ENCODE results near the gene PLXND1. TPM values are rescaled to one million over a fixed set of nuclear protein-coding genes. Genes with fewer than 3 reads are reported as not detected.
A peak's percentile ranks its signal among the peaks of the same experiment; 100 is the strongest.
"Not testable (repeated sequence)": the region's sequence is repeated elsewhere in the genome, so short reads cannot be mapped to it uniquely, and the experiment has no call there.

The PLXND1 gene, protein sequence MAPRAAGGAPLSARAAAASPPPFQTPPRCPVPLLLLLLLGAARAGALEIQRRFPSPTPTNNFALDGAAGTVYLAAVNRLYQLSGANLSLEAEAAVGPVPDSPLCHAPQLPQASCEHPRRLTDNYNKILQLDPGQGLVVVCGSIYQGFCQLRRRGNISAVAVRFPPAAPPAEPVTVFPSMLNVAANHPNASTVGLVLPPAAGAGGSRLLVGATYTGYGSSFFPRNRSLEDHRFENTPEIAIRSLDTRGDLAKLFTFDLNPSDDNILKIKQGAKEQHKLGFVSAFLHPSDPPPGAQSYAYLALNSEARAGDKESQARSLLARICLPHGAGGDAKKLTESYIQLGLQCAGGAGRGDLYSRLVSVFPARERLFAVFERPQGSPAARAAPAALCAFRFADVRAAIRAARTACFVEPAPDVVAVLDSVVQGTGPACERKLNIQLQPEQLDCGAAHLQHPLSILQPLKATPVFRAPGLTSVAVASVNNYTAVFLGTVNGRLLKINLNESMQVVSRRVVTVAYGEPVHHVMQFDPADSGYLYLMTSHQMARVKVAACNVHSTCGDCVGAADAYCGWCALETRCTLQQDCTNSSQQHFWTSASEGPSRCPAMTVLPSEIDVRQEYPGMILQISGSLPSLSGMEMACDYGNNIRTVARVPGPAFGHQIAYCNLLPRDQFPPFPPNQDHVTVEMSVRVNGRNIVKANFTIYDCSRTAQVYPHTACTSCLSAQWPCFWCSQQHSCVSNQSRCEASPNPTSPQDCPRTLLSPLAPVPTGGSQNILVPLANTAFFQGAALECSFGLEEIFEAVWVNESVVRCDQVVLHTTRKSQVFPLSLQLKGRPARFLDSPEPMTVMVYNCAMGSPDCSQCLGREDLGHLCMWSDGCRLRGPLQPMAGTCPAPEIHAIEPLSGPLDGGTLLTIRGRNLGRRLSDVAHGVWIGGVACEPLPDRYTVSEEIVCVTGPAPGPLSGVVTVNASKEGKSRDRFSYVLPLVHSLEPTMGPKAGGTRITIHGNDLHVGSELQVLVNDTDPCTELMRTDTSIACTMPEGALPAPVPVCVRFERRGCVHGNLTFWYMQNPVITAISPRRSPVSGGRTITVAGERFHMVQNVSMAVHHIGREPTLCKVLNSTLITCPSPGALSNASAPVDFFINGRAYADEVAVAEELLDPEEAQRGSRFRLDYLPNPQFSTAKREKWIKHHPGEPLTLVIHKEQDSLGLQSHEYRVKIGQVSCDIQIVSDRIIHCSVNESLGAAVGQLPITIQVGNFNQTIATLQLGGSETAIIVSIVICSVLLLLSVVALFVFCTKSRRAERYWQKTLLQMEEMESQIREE (N-terminal part only)
- 1.3 and 1.7 TPM in 2 replicates for total RNA-seq

DNA sequence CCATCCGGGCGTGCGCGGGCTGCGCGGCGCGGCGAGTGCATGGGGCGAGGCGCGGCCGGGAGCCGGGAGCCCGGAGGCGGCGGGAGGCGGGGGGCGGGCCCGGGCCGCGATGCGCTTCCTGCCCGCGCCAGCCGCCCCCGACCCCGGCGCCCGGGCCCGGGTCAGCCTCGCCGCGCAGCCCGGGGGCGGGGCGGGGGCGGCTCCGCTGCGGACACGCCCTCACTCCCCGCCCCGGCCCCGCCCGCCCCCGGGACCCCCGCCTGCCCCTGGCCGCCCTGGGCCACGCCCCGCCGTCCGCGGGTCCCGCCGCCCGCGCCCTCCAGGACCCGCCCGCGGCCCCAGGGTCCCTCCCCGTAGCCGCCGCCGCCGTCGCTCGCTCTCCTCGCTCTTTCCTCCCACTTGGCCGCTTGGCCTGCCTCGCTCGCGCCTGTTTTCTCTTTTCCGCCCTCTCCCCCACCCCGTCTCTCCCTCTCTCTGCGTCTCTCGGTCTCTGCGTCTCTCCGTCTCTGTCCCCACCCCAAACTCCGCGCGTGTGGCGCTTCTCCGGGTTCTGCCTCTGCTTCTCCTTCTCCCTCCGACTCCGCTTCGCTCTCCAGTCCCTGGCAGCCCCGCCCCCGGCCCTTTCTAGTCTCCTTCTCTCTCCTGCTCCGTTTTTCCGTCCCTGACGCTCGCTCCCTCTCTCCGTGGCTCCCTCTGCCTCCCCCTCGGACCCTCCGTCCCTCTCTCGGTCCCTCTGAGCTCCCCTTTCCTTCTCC lies at the start of gene PLXND1:
Gene PLXND1, minus strand, starts transcription at position 41 of the 755 bp plus-strand sequence. Its CDS starts 37 bp downstream, at position 4.
- H3K9me3 Mint-ChIP-seq, result no peaks in the 10 kb centered on the region
- peak within 1 kb of the TSS; percentile 83 for H3K4me3 Mint-ChIP-seq
- intact Hi-C loops (cut with micrococcal nuclease), result loop anchor here (5.0 kb wide), 1 partner anchor 165 kb away; the partner anchor contains the start of gene IFT122
- peaks cover 1% of the 10 kb centered on the region for H3K36me3 Mint-ChIP-seq (ENCODE audit: low read depth)
- no peak for DNase-seq (ENCODE audit: low spot score)
- peaks cover 5% of the 10 kb centered on the region for H3K4me1 Mint-ChIP-seq (ENCODE audit: low read depth)
- H3K27me3 Mint-ChIP-seq (ENCODE audit: insufficient read depth), result peaks cover 56% of the 10 kb centered on the region
- peak within 1 kb of the TSS; percentile 90 for H3K27ac Mint-ChIP-seq

DNA sequence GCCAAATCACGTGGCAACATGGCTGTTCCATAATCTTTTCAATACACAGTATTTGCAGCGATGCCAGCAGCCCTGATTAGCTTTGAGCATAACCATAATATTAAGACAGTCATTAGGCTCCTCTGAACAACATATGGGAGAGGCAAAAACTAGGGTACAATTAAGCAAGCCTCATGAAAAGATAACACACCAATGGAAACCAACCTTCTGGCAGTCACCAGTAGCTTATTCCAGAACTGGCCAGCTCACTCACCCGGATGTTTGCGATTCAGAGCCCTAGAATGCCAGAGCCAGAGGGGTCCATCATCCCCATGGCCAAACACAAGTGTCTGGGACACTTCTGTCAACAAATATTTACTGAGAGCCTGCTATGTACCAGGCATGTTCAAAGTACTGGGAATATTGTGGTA lies 48.8 kb upstream of the PLXND1 start:
- H3K36me3 Mint-ChIP-seq (ENCODE audit: low read depth), result no peaks in the 10 kb centered on the region
- H3K9me3 Mint-ChIP-seq, result no peaks in the 10 kb centered on the region
- H3K4me3 Mint-ChIP-seq, result no peak overlapping the region
- peaks cover 18% of the 10 kb centered on the region for H3K4me1 Mint-ChIP-seq (ENCODE audit: low read depth)
- H3K27me3 Mint-ChIP-seq (ENCODE audit: insufficient read depth), result no peaks in the 10 kb centered on the region
- H3K27ac Mint-ChIP-seq, result no peak overlapping the region
- intact Hi-C loops (cut with micrococcal nuclease), result no loop called here
- no peak for DNase-seq (ENCODE audit: low spot score)

DNA sequence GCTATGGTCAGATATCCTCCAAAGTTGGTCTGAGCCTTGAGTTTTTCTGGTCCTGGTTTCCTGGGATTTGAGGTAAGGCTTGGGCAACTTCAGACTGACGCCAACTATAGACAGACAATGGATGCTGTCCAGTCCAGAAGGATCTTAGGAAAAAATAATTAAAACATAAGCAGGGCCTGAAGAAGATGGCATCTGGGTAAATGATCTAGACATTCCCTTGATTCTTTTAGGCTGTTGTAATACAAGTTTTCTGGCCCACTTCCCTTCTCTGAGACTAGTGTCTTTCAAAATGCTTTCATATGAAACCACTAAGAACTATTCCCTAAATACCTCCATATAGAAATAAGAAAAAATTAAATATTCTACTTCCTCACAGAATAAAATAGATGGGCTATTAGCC lies 47.7 kb upstream of the PLXND1 start:
- no peaks in the 10 kb centered on the region for H3K36me3 Mint-ChIP-seq (ENCODE audit: low read depth)
- no peak overlapping the region for H3K27ac Mint-ChIP-seq
- DNase-seq (ENCODE audit: low spot score), result no peak
- H3K4me3 Mint-ChIP-seq, result no peak overlapping the region
- no peaks in the 10 kb centered on the region for H3K9me3 Mint-ChIP-seq
- peaks cover 22% of the 10 kb centered on the region for H3K4me1 Mint-ChIP-seq (ENCODE audit: low read depth)
- H3K27me3 Mint-ChIP-seq (ENCODE audit: insufficient read depth), result peaks cover 2% of the 10 kb centered on the region
- intact Hi-C loops (cut with micrococcal nuclease), result loop anchor here (5.0 kb wide), 1 partner anchor 348 kb away; no protein-coding TSS in a partner anchor

GRCh38 chr3:129653019-129653418 lies 46.5 kb upstream of the PLXND1 start:
- peaks cover 2% of the 10 kb centered on the region for H3K27me3 Mint-ChIP-seq (ENCODE audit: insufficient read depth)
- no peaks in the 10 kb centered on the region for H3K36me3 Mint-ChIP-seq (ENCODE audit: low read depth)
- DNase-seq (ENCODE audit: low spot score), result no peak
- no peak overlapping the region for H3K27ac Mint-ChIP-seq
- H3K4me3 Mint-ChIP-seq, result no peak overlapping the region
- H3K9me3 Mint-ChIP-seq, result no peaks in the 10 kb centered on the region
- peaks cover 16% of the 10 kb centered on the region for H3K4me1 Mint-ChIP-seq (ENCODE audit: low read depth)
- intact Hi-C loops (cut with micrococcal nuclease), result loop anchor here (5.0 kb wide), 1 partner anchor 349 kb away; no protein-coding TSS in a partner anchor

- no peak overlapping the region for H3K27ac Mint-ChIP-seq
- peaks cover 2% of the 10 kb centered on the region for H3K27me3 Mint-ChIP-seq (ENCODE audit: insufficient read depth)
- peaks cover 5% of the 10 kb centered on the region for H3K4me1 Mint-ChIP-seq (ENCODE audit: low read depth)
- no peaks in the 10 kb centered on the region for H3K36me3 Mint-ChIP-seq (ENCODE audit: low read depth)
- no peak for DNase-seq (ENCODE audit: low spot score)
- no peak overlapping the region for H3K4me3 Mint-ChIP-seq
- no peaks in the 10 kb centered on the region for H3K9me3 Mint-ChIP-seq
- intact Hi-C loops (cut with micrococcal nuclease), result loop anchor here (5.0 kb wide), 1 partner anchor 351 kb away; no protein-coding TSS in a partner anchor
These were observed 45.1 kb upstream of the PLXND1 start for GRCh38 chr3:129651435-129652202.

- intact Hi-C loops (cut with micrococcal nuclease), result loop anchor here (1.0 to 5.0 kb wide), 4 partner anchors 175 to 352 kb away; no protein-coding TSS in a partner anchor
- Mint-ChIP-seq H3K27ac (no peak overlapping the region), H3K27me3 (ENCODE audit: insufficient read depth) (peaks cover 5% of the 10 kb centered on the region), H3K4me1 (ENCODE audit: low read depth) (peaks cover 5% of the 10 kb centered on the region), H3K9me3 (no peaks in the 10 kb centered on the region), H3K4me3 (no peak overlapping the region), H3K36me3 (ENCODE audit: low read depth) (no peaks in the 10 kb centered on the region)
- peak; percentile 20 for DNase-seq (ENCODE audit: low spot score)
These were observed 43.9 kb upstream of the PLXND1 start for GRCh38 chr3:129650256-129650872.

DNA sequence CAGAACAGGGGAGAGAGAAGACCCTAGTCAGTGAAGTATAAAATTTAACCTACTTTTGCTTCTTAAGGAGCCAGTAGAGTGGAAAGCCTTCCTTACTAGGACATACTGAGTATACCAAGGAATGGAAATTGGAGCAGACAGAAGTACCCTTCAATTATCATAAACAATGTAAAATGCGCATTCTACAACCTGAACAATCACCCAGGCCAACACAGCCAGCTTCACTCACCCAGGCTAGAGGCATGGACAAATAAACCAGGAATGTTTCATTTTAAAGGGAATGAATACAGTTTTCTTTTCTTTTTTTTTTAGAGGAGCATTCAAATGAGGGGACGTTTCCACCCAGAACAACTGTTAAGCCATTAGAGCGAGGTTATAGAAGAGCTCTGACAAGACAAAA lies 41.9 kb upstream of the PLXND1 start:
- Mint-ChIP-seq H3K36me3 (ENCODE audit: low read depth) (no peaks in the 10 kb centered on the region), H3K27ac (no peak overlapping the region), H3K4me1 (ENCODE audit: low read depth) (peaks cover 5% of the 10 kb centered on the region), H3K27me3 (ENCODE audit: insufficient read depth) (peaks cover 5% of the 10 kb centered on the region), H3K4me3 (no peak overlapping the region), H3K9me3 (no peaks in the 10 kb centered on the region)
- DNase-seq (ENCODE audit: low spot score), result no peak
- intact Hi-C loops (cut with micrococcal nuclease), result no loop called here

DNA sequence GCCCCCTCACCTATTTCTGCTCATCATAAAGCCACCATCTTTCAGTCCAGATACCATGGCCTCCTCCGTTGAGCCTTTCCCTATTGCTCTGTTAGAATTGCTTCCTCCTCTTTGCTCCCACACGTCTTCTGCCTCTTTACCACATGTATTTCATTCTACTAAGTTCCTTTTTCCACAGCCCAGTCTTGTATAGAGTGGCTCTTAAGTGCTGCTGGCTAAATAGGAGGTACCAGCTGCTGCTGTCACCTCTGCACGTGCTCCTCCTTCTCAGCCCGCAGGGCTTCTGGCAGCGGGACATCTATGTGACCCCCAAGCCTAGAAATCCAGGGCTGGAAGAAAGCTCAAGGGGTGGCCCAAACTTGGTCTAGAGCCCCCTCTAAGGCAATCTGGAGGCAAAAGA lies 38.8 kb upstream of the PLXND1 start:
- Mint-ChIP-seq H3K27ac (no peak overlapping the region), H3K4me1 (ENCODE audit: low read depth) (peaks cover 3% of the 10 kb centered on the region), H3K4me3 (no peak overlapping the region), H3K36me3 (ENCODE audit: low read depth) (no peaks in the 10 kb centered on the region), H3K27me3 (ENCODE audit: insufficient read depth) (peaks cover 5% of the 10 kb centered on the region), H3K9me3 (no peaks in the 10 kb centered on the region)
- DNase-seq (ENCODE audit: low spot score), result no peak
- intact Hi-C loops (cut with micrococcal nuclease), result no loop called here

GRCh38 chr3:129644836-129645235 lies 38.4 kb upstream of the PLXND1 start:
- H3K27ac Mint-ChIP-seq, result no peak overlapping the region
- no peaks in the 10 kb centered on the region for H3K9me3 Mint-ChIP-seq
- peaks cover 3% of the 10 kb centered on the region for H3K27me3 Mint-ChIP-seq (ENCODE audit: insufficient read depth)
- no peaks in the 10 kb centered on the region for H3K36me3 Mint-ChIP-seq (ENCODE audit: low read depth)
- intact Hi-C loops (cut with micrococcal nuclease), result no loop called here
- no peak for DNase-seq (ENCODE audit: low spot score)
- no peaks in the 10 kb centered on the region for H3K4me1 Mint-ChIP-seq (ENCODE audit: low read depth)
- H3K4me3 Mint-ChIP-seq, result no peak overlapping the region

- H3K27me3 Mint-ChIP-seq (ENCODE audit: insufficient read depth); intact Hi-C loops (cut with micrococcal nuclease); H3K4me3 Mint-ChIP-seq; H3K27ac Mint-ChIP-seq; DNase-seq (ENCODE audit: low spot score); H3K4me1 Mint-ChIP-seq (ENCODE audit: low read depth); H3K9me3 Mint-ChIP-seq; H3K36me3 Mint-ChIP-seq (ENCODE audit: low read depth): not testable (repeated sequence)
These were observed 35.2 kb upstream of the PLXND1 start for GRCh38 chr3:129641567-129642260.

All from activated T-helper 1 cell treated with anti-CD3 and anti-CD28 coated beads, Interleukin-12 subunit alpha, Interleukin-12 subunit beta, Interleukin-2, Interleukin-4 antibody, amounts not matched to agents 30 ng/mL and 10 ng/mL and 1 ng/mL, durations not matched to agents 14 hours and 24 hours and 36 hours (primary cell).